ENCODE data around the gene CCNL2.
"Not testable (repeated sequence)": the region's sequence is repeated elsewhere in the genome, so short reads cannot be mapped to it uniquely, and the experiment has no call there.

Gene CCNL2

DNA sequence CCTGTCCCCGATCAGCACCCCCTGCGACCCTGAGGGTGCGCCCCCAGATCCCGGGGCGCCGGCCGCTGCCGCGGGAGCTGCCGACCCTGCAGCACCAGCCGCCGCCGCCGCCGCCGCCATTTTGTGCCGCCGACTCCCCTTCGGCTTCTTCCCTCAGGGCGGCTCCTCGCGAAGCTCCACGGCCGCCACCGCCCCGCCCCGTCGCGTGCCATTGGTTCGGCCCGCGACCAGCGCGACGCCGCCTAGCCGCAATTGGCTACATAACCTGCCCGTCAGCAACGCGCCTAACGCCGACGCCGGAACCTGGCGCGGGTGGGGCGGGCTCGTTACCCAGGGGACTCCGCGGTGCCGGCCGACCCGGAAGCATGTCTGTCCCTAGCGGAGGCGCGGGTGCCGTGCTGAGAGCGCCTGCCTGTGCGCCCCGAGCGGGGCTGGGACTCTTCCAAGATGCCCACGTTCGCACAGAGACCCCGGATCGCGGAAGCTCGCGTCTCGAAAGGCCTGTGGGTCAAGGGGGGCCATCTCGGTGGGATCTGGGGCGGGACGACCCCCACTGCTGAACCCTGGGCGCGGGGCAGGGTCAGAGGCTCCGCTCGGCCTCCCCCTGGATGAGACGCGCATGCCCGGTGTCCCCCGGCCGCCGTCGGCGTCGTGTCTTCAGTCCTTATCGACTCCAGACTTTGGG, at the start of gene CCNL2:
Gene CCNL2, minus strand, starts transcription at position 149 of the 685 bp plus-strand sequence. Its CDS starts 29 bp downstream, at position 120.
- DNase-seq, result peak; percentile 96

DNA sequence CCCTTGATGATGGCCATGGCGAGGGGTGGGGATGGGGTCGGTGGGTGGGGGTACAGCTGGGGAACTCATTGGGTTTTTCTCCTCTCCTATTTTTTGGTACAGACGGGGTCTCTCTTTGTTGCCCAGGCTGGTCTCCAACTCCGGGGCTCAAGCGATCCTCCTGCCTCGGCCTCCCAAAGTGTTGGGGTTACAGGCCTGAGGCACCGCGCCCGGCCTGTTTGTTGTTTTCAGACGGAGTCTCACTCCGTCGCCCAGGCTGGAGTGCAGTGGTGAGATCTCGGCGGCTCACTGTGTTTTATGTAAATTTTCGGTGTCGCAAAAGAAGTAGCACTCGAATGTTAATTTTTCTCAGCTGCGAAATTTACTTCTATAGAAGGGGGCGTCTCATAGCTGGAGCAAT, 47.5 kb upstream of the CCNL2 start:
- not testable (repeated sequence) for DNase-seq

GRCh38 chr1:1442069-1442770, 43.1 kb upstream of the CCNL2 start:
- no peak for DNase-seq

DNA sequence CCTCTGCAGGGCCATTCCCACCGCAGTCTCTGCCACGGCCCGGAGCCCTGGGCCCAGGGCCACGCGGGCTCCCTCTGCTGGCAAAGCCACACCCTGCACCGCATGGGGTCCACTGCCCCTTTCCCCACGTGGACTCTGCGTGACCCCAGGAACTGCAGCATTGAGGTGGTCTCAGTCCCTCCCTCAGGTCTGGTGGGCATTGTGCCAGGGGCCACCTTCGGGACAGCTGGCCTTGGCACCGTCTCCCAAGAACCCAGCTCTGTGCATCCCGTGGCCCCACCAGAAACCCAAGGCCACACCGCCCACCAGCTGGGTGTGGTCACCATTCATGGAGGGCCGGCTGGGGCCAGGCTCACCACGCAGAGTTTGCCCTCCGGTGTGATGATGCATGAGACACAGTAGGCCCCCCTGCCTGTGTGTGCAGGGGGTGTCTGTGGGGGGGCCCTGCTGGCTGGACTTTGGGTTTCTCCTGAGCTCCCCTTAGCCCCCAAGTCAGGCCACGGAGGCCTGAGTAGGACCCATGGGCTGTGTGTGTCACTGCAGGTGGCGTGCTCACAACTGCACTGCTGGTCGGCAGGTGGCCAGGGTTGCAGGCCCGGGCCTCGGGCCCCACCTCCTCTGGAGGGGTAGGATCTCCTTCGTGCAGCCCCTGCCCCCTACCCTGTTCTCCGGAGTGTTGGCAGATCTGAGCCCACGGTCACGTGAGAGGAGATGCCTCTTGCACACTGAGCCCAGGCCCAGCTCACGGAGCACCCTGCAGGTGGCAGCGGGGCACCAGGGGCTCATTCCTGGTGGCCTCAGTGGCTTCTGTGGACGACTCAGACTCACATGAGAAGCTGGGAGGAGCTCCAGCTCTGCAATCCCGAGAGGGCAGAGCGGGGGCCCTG, 42.1 kb upstream of the CCNL2 start:
- DNase-seq, result peak; percentile 21

GRCh38 chr1:1440262-1441001, 41.3 kb upstream of the CCNL2 start:
- DNase-seq, result no peak

DNA sequence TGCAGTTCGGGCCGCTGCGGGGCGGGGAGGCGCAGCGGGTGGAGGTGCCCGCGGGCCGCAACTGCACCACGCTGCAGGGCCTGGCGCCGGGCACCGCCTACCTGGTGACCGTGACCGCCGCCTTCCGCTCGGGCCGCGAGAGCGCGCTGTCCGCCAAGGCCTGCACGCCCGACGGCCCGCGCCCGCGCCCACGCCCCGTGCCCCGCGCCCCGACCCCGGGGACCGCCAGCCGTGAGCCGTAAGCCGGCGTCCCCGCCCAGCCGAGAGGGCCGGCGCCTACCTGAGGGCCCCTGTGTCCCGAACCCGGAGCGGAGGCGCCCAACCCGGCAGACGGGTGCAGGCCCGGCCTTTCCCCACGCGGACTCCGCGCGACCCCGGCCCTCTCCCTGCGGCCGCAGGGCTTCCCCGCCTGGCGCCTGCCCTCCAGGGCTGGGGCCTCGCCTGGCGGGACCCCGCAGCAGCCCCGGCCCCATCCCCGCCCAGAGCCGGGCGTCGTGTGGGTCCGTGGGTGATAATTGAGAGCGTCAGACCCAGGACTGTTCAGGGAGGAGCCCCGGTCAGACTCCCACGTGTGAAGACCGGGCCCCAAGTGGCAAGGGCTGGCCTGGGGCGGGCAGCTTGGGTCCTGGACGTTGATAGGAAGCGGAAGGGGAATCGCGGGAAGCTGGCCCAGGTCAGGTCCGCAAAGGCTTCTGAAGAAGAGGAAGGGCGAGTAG, 40.6 kb upstream of the CCNL2 start:
- DNase-seq, result no peak

DNA sequence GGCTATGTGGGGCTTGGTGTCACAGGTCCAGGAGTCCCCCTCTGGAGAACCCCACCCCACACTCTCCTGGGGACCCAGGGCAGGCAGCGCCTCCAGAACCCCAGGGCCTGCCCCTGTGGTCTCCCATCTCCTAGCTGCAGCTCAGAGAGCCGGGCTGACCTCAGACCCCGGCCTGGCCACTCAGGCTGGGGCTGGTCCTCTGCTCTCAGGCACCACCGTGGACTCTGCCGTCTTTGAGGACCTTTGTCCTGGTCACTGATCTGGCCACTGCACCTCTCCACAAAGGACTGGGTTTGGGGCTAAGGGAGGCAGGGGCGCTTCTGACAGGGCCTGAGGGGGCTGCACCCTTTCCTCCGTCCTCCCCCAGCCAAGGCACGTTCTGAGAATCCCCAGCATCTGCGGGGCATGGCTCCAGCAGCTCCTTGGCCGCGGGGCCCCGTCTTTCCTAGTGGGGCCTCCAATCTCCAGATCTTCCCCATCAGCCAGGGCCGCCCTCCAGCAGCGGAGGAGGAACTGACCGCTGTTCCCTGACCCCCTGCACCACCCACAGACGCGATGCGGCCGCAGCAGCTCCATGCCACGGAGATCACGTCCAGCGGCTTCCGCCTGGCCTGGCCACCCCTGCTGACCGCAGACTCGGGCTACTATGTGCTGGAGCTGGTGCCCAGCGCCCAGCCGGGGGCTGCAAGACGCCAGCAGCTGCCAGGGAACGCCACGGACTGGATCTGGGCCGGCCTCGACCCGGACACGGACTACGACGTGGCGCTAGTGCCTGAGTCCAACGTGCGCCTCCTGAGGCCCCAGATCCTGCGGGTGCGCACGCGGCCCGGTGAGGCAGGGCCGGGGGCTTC, 39.6 kb upstream of the CCNL2 start:
- no peak for DNase-seq

DNA sequence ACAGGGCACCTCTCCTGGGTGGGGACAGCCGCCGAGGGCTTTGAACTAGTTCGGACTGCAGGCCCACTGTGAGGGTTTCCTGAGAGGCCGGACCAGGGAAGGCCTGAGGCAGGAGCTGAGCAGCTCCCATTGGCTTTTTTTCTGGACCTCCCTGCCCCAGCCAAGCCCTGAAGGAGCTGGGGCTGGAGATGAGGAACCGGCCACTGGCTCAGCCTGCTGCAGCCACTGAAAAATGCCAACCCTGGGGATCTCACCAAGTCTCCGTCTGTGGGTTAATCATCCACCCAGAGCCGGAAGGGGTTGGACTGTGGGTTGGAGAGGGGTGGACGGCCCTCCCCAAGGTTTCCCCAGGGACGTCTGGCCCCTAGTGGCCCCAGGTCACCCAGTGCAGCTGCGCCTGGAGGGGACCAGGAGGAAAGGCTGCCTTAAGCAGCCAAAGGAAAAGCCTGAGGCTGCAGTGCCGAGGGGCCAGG, 38.8 kb upstream of the CCNL2 start:
- DNase-seq, result peak; percentile 92

GRCh38 chr1:1437033-1437903, 38.1 kb upstream of the CCNL2 start:
- DNase-seq, result no peak

DNA sequence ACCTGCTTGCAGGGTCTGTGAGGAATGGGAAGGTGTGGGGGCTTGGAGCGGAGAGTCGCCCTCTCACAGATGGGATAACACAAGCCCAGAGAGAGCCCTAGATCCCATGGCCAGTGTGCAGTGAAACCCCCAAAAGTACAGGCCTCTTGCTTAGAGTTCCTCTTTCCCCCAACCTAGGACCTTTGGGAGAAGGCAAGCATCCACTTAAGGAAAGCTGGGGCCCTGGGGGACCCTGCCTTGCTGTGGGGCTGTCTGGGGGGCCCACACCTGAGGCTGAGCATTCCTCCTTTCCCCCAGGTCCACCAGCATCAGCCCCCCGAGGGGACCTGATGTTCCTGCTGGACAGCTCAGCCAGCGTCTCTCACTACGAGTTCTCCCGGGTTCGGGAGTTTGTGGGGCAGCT, 37.5 kb upstream of the CCNL2 start:
- DNase-seq, result no peak

DNA sequence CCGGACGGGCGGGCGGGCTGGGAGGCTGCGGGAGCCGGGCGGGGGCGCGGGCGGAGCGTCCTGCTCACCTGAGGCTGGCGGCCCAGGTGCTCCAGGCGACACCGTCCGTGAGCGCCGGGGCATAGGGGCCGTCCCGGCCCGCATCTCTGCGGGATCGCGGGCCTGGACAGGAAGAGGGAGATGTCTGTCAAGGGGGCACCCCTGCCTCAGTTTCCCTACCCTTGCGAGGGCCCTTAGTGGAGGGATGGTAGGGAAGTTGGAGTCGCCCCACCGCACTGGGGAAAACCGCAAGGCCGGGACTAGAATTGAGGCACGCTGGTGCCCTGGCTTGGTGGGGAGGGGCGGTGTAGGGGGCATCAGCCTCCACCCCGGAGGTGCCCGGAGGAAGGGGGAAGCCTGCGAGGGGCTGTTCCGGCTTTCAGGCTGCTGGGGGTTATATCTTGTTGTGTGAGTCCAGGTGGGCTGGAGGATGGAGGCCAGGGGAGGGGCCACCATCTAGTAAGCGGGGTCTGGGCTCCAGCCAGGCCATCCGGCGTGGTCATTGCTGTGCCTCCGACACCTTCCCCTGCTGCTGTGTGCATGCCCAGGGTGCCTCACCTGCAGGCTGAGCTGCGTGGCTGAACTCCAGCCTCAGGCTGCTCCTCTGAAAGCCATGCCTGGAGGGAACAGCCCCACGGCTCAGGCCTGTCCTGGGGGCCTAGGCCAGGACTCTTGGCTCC, 36.9 kb upstream of the CCNL2 start:
- DNase-seq, result no peak

DNA sequence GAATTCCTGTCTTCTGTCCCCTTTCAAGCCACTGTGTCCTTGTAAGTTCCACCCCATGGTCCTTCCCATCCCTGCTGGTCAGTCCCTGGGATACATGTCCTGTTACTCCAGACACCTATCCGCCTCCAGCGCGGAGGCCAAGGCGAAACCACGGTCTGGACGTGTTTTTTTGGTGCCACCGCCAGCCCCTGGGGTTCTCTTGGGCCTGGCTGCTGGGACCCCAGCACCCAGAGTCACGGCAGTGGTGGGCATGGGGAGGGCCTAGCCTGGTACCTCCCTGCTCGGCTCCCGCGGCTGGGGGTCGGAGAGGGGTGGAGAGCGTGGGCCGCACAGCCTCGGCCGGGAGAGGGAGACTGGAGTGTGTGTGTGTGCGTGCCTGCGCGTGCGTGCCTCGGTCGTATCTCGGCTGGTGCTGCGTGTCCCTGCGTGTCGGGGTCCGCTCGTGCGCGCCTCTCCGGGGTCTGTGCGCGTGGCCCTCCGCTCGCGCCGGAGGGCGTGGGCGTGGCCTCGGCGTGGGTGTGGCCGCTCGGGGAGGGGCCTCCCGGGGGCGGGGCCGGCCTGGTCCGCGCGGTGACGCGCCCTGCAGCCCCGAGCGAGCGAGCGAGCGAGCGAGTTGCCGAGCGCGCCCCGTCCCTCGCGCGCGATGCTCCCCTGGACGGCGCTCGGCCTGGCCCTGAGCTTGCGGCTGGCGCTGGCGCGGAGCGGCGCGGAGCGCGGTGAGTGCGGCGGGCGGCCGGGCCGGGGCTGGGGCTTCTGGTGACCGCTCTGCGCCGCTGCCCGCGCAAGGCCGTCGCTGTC, 36.2 kb upstream of the CCNL2 start, which contains the start of gene VWA1:
Gene VWA1, plus strand, starts transcription at position 585 of the 798 bp plus-strand sequence. Its CDS starts 59 bp downstream, at position 644.
- DNase-seq, result peak; percentile 16

- no peak for DNase-seq
These were observed 35.6 kb upstream of the CCNL2 start for GRCh38 chr1:1434824-1435105.

GRCh38 chr1:1434131-1434823, 35.1 kb upstream of the CCNL2 start:
- DNase-seq, result no peak

- peak; percentile 24 for DNase-seq
These were observed 34.6 kb upstream of the CCNL2 start for GRCh38 chr1:1433804-1434130.

DNA sequence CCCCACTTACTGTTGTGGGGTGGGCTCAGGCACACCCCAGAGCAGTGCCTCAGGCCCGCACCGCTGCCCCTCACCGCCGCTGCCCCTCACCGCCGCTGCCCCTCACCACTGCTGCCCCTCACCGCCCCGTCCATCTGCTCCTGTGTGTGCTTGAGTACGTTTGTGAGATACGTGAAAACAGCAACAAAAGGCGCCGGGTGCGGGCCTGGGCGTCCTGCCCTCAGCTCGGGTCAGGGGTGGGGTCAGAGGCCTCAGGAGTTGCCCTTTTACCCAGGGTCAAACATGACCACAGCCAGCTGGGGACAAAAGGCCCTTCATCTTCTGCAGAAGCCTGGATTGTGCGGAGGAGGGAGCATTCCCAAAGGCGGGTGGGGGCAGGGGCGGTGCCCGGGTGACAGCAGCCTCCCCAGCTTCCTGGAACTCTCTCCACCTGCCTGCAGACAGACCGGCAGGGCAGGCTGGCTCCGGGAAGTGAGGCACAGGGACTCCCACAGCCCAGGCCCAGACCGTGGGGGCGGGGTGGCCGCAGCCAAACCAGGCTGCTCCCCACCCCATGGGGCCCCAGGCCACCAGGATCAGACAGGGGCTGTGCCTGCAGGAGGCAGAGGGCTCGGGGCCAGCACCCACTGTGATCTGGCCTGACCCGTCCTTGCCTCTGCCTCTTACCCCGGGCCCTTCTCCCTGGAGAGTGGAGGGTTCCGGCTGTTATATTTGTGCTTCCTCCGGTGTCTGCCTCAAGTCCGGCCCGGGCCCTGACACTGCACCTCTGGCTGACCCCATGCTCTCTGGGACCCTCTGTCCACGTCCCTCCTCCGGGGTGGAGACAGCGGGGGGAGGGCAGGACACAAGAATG, 34.0 kb upstream of the CCNL2 start:
- DNase-seq, result no peak

Data from MV-4-11 (cell line).